ENCODE results near the gene NCAPG2.
"Not testable (repeated sequence)": the region's sequence is repeated elsewhere in the genome, so short reads cannot be mapped to it uniquely, and the experiment has no call there.

NCAPG2 gene

GRCh38 chr7:158706273-158706704, 1.7 kb upstream of the NCAPG2 start:
- no peak for DNase-seq (ENCODE audit: extremely low read depth, low read depth)
- TF ChIP-seq, protein P1, sequence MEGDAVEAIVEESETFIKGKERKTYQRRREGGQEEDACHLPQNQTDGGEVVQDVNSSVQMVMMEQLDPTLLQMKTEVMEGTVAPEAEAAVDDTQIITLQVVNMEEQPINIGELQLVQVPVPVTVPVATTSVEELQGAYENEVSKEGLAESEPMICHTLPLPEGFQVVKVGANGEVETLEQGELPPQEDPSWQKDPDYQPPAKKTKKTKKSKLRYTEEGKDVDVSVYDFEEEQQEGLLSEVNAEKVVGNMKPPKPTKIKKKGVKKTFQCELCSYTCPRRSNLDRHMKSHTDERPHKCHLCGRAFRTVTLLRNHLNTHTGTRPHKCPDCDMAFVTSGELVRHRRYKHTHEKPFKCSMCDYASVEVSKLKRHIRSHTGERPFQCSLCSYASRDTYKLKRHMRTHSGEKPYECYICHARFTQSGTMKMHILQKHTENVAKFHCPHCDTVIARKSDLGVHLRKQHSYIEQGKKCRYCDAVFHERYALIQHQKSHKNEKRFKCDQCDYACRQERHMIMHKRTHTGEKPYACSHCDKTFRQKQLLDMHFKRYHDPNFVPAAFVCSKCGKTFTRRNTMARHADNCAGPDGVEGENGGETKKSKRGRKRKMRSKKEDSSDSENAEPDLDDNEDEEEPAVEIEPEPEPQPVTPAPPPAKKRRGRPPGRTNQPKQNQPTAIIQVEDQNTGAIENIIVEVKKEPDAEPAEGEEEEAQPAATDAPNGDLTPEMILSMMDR (IDR thresholded peaks at IDR 0.05; ENCODE audit: low read depth, low read length), result no peak

DNA sequence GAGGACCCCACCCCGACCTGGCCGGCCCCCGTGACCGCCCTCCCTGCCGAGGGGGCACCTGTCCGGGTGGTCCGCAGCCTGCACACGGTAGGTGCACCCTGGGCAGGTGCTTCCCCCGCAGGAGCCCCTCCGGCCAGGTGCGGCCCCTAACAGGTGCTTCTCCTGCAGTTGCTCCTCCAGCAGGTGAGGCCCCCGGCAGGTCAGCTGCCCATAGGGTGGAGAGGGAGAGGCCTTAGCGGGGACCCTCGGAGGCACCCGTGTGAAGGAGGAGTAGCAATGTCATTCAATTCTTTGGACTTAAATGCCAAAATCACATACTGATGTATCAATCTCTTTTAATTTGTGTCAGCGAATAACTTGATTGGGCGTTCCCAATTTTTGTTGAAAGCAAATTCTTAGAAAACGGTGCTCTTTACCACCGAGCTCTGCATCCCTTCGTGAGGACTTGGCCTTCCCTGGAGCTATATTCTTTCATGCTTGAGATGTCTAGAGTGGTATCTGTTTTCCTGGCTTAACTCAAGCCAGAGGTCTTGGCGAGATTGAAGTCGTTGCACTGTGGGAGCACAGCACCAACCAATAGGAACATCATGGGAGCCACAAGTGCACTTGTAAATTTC, 738 bp upstream of the NCAPG2 start:
- TF ChIP-seq, protein P1 (IDR thresholded peaks at IDR 0.05; ENCODE audit: low read depth, low read length), result no peak
- no peak for DNase-seq (ENCODE audit: extremely low read depth, low read depth)

- not testable (repeated sequence) for DNase-seq (ENCODE audit: extremely low read depth, low read depth)
Observed at GRCh38 chr7:158703679-158704523, 703 bp downstream of the NCAPG2 start.

DNA sequence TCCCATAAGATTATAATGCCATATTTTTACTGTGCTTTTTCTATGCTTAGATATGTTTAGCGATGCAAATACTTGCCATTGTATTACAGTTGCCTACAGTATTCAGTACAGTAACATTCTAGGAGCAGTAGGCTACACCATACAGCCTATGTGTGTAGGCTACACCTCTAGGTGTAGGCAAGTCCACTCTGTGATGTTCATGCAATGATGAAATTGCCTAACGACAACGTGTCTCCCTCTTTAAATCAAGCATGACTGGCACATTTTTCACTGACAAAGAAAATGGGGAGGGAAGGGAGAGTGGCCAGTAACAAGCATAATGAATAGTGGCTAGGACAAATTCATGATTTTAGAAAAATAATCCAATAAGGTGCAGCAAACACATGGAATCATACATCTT, 1.7 kb downstream of the NCAPG2 start:
- DNase-seq (ENCODE audit: extremely low read depth, low read depth), result no peak
- TF ChIP-seq, protein P1 (IDR thresholded peaks at IDR 0.05; ENCODE audit: low read depth, low read length), result no peak

DNA sequence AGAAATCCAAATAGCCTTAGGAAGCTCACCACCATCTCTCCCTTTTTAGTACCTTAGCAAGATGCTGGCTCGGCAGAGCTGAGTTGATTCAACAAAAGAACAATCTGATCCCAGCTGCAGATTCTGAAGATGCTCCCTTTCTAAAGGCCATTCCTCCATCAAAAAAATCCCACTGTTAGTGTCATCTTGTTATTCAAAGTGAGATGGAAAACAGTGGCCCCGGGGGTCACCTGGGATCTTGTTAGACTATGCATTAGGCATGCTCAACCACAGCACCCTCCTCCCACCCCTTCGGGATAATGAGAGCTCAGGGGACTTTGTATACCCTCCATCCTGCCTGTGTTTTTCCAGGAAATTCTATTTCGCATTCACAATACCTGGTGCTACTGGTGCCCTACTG, 2.4 kb downstream of the NCAPG2 start:
- DNase-seq (ENCODE audit: extremely low read depth, low read depth), result no peak
- TF ChIP-seq, protein P1 (IDR thresholded peaks at IDR 0.05; ENCODE audit: low read depth, low read length), result no peak

DNA sequence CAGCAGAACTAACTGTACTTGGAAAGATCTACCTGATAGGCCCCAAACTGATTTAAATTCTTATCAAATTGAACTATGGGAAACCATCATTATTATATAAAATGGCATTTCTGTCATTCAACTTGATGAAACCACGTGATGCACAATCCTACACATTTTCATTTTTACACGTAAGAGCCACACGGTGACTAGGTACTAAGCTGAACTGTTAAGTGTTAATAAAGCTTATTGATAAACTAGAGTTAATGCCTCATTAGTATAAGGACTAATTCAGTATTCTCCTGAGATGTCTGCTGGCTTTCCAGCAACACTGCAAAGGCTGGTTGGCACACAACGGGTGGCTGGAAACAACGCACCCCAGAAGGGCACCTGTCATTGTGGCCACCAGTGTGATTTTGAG, 4.6 kb downstream of the NCAPG2 start:
- no peak for DNase-seq (ENCODE audit: extremely low read depth, low read depth)
- TF ChIP-seq, protein P1 (IDR thresholded peaks at IDR 0.05; ENCODE audit: low read depth, low read length), result no peak

DNA sequence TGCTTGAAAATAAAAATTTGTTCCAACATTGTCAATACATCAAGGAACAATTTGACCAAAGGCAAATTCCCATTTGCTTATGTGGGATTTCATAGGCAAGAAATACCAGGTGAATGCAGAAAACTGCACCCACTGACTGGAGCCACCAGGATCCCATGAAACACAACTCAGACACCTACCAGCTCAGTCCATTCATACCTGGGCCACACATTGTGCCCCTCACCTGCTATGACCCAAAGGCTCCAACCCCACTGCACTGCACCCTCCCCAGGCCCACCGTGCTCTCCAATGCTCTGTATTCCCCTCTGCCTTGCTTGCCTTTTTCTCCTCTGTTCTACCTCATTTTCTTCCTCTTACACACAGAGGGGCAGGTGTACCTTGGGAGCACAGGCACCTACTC, 5.3 kb downstream of the NCAPG2 start:
- TF ChIP-seq, protein P1 (IDR thresholded peaks at IDR 0.05; ENCODE audit: low read depth, low read length), result no peak
- no peak for DNase-seq (ENCODE audit: extremely low read depth, low read depth)
